ENCODE results near the gene EEA1.

Gene EEA1

GRCh38 chr12:92879698-92880322, 49.3 kb downstream of the EEA1 start:
- Mint-ChIP-seq H3K9me3 (peaks cover 12% of the 10 kb centered on the region), H3K27ac (no peak overlapping the region), H3K27me3 (ENCODE audit: low read depth) (no peaks in the 10 kb centered on the region), H3K4me1 (no peaks in the 10 kb centered on the region), H3K36me3 (ENCODE audit: low read depth) (peaks cover 54% of the 10 kb centered on the region), H3K4me3 (no peak overlapping the region)
- TF ChIP-seq CTCF (IDR thresholded peaks at IDR 0.05; ENCODE audit: unreplicated experiment in 3 of 3): no peak

GRCh38 chr12:92877904-92878303, 51.2 kb downstream of the EEA1 start:
- H3K36me3 Mint-ChIP-seq (ENCODE audit: low read depth): peaks cover 40% of the 10 kb centered on the region
- H3K4me3 Mint-ChIP-seq: no peak overlapping the region
- no peaks in the 10 kb centered on the region for H3K27me3 Mint-ChIP-seq (ENCODE audit: low read depth)
- H3K9me3 Mint-ChIP-seq: peaks cover 12% of the 10 kb centered on the region
- no peak overlapping the region for H3K27ac Mint-ChIP-seq
- no peaks in the 10 kb centered on the region for H3K4me1 Mint-ChIP-seq
- TF ChIP-seq CTCF (IDR thresholded peaks at IDR 0.05; ENCODE audit: unreplicated experiment in 3 of 3): no peak

- H3K27me3 Mint-ChIP-seq (ENCODE audit: low read depth): no peaks in the 10 kb centered on the region
- H3K36me3 Mint-ChIP-seq (ENCODE audit: low read depth): peaks cover 40% of the 10 kb centered on the region
- H3K4me1 Mint-ChIP-seq: no peaks in the 10 kb centered on the region
- no peak overlapping the region for H3K27ac Mint-ChIP-seq
- no peak overlapping the region for H3K4me3 Mint-ChIP-seq
- no peak for TF ChIP-seq CTCF (IDR thresholded peaks at IDR 0.05; ENCODE audit: unreplicated experiment in 3 of 3)
- H3K9me3 Mint-ChIP-seq: peaks cover 12% of the 10 kb centered on the region
Measured at GRCh38 chr12:92876496-92876895, 52.6 kb downstream of the EEA1 start.

- Mint-ChIP-seq H3K4me1 (no peaks in the 10 kb centered on the region), H3K36me3 (ENCODE audit: low read depth) (no peaks in the 10 kb centered on the region), H3K9me3 (no peaks in the 10 kb centered on the region), H3K4me3 (no peak overlapping the region), H3K27ac (no peak overlapping the region), H3K27me3 (ENCODE audit: low read depth) (no peaks in the 10 kb centered on the region)
- no peak for TF ChIP-seq CTCF (IDR thresholded peaks at IDR 0.05; ENCODE audit: unreplicated experiment in 3 of 3)
Measured at GRCh38 chr12:92871116-92871515, 58.0 kb downstream of the EEA1 start.

- Mint-ChIP-seq H3K9me3 (no peaks in the 10 kb centered on the region), H3K27me3 (ENCODE audit: low read depth) (no peaks in the 10 kb centered on the region), H3K27ac (no peak overlapping the region), H3K4me3 (no peak overlapping the region), H3K36me3 (ENCODE audit: low read depth) (peaks cover 19% of the 10 kb centered on the region), H3K4me1 (no peaks in the 10 kb centered on the region)
- no peak for TF ChIP-seq CTCF (IDR thresholded peaks at IDR 0.05; ENCODE audit: unreplicated experiment in 3 of 3)
Measured at GRCh38 chr12:92866418-92866817, 62.7 kb downstream of the EEA1 start.

GRCh38 chr12:92863251-92863650, 65.8 kb downstream of the EEA1 start:
- Mint-ChIP-seq H3K4me1 (peaks cover 12% of the 10 kb centered on the region), H3K36me3 (ENCODE audit: low read depth) (peaks cover 42% of the 10 kb centered on the region), H3K27ac (no peak overlapping the region), H3K9me3 (no peaks in the 10 kb centered on the region), H3K27me3 (ENCODE audit: low read depth) (no peaks in the 10 kb centered on the region), H3K4me3 (no peak overlapping the region)
- no peak for TF ChIP-seq CTCF (IDR thresholded peaks at IDR 0.05; ENCODE audit: unreplicated experiment in 3 of 3)

Measured in nephron (organoid).